HepG2 (cell line): ENCODE data around the gene TNFAIP8L1. TPM values are rescaled to one million over a fixed set of nuclear protein-coding genes. Genes with fewer than 3 reads are reported as not detected.

ENCODE experiments used
- BRD4 ChIP-seq: sonication (generic); formaldehyde crosslinking; IDR thresholded peaks from 2 replicates; pipeline ENCODE4 v1.4.0; 2020; ENCODE audit warnings: missing genetic modification reagents
- CBX5 ChIP-seq: sonication (generic); formaldehyde crosslinking; IDR thresholded peaks from 2 replicates; pipeline ENCODE4 v1.4.0; 2020; ENCODE audit warnings: missing genetic modification reagents, borderline replicate concordance
- PCBP1 ChIP-seq: fragments of 200-400 bp; formaldehyde crosslinking; IDR thresholded peaks from 2 replicates; pipeline ENCODE4 v1.6.1; 2017; ENCODE audit warnings: mild to moderate bottlenecking, low read depth, low read length, borderline replicate concordance
- PRMT3 ChIP-seq: sonication (generic); formaldehyde crosslinking; IDR thresholded peaks from 2 replicates; pipeline ENCODE4 v1.8.1; 2022; ENCODE audit warnings: low read depth, mild to moderate bottlenecking, moderate library complexity, missing genetic modification reagents, borderline replicate concordance
- RAD21 ChIP-seq: fragments of 450-650 bp; formaldehyde crosslinking; IDR thresholded peaks from 2 replicates; pipeline ENCODE4 v1.5.0; 2020; ENCODE audit warnings: mild to moderate bottlenecking
- RCOR2 ChIP-seq: IDR thresholded peaks from 2 replicates; pipeline ENCODE4 v1.6.1; 2016; ENCODE audit warnings: missing biosample characterization, missing genetic modification reagents
- SMC3 ChIP-seq: IDR thresholded peaks from 2 replicates; pipeline ENCODE4 v1.6.1; 2011; ENCODE audit warnings: low read length, improper control_type of control experiment
- SOX6 ChIP-seq, 2 experiments: fragments of 450-650 bp in 1 of 2; sonication (generic) in 1 of 2; formaldehyde crosslinking in 1 of 2; IDR thresholded peaks; 2 replicates each; pipeline versions ENCODE4 v1.4.0 to v1.6.1; 2017 to 2020; ENCODE audit warnings: antibody characterized with exemption in 1 of 2, mild to moderate bottlenecking in 1 of 2, missing genetic modification reagents in 1 of 2
- ZFP1 ChIP-seq: IDR thresholded peaks from 2 replicates; pipeline ENCODE4 v1.6.1; 2016
- ZNF329 ChIP-seq: sonication (generic); formaldehyde crosslinking; IDR thresholded peaks from 2 replicates; pipeline ENCODE4 v1.9.0; 2021; ENCODE audit warnings: low read depth, mild to moderate bottlenecking, missing genetic modification reagents
- ZNF331 ChIP-seq: sonication (generic); formaldehyde crosslinking; IDR thresholded peaks from 2 replicates; pipeline ENCODE4 v1.4.0; 2020; ENCODE audit warnings: missing genetic modification reagents
- ZNF407 ChIP-seq: sonication (generic); formaldehyde crosslinking; IDR thresholded peaks from one replicate; pipeline ENCODE4 v1.5.1; 2020; ENCODE audit warnings: mild to moderate bottlenecking, missing genetic modification reagents; ENCODE audit errors: not compliant biosample characterization
- ZNF607 ChIP-seq: sonication (generic); formaldehyde crosslinking; IDR thresholded peaks from 2 replicates; pipeline ENCODE4 v1.5.1; 2020; ENCODE audit warnings: missing genetic modification reagents, mild to moderate bottlenecking, borderline replicate concordance
- polyA plus RNA-seq, 8 experiments: library from polyadenylated mRNA; depleted of rRNA in 3 of 8; stranded (reverse) in 7 of 8; unstranded in 1 of 8; fragments of >200 nt; fragmentation: Illumina TruSeq in 4 of 8; extraction: Trizol in 4 of 8; gene quantifications; 2 replicates each; pipeline versions ENCODE4 v1.2.1 to v1.2.3, GENCODE V29; 2011 to 2016; ENCODE audit warnings: low read depth in 4 of 8, missing spikeins in 1 of 8, mixed read lengths in 1 of 8; ENCODE audit not compliant: insufficient read depth in 1 of 8
- total RNA-seq, 5 experiments: library from RNA; depleted of rRNA; stranded (reverse); fragments of >200 nt; fragmentation: Illumina TruSeq; extraction: Trizol; gene quantifications; 2 replicates each; pipeline ENCODE4 v1.2.3, GENCODE V29; 2016; ENCODE audit warnings: low read depth in 1 of 5
- TF ChIP-seq, protein P1 (sequence below): sonication (generic); formaldehyde crosslinking; IDR thresholded peaks from 2 replicates; pipeline ENCODE4 v1.5.1; 2020; ENCODE audit warnings: mild to moderate bottlenecking, moderate library complexity, missing genetic modification reagents

The TNFAIP8L1 gene
- total and polyA plus RNA-seq, 2 of the 13 experiments (the other 11 are each of a cell fraction or from before 2014, with no cell fraction given): 13.4 to 21.4 TPM

DNA sequence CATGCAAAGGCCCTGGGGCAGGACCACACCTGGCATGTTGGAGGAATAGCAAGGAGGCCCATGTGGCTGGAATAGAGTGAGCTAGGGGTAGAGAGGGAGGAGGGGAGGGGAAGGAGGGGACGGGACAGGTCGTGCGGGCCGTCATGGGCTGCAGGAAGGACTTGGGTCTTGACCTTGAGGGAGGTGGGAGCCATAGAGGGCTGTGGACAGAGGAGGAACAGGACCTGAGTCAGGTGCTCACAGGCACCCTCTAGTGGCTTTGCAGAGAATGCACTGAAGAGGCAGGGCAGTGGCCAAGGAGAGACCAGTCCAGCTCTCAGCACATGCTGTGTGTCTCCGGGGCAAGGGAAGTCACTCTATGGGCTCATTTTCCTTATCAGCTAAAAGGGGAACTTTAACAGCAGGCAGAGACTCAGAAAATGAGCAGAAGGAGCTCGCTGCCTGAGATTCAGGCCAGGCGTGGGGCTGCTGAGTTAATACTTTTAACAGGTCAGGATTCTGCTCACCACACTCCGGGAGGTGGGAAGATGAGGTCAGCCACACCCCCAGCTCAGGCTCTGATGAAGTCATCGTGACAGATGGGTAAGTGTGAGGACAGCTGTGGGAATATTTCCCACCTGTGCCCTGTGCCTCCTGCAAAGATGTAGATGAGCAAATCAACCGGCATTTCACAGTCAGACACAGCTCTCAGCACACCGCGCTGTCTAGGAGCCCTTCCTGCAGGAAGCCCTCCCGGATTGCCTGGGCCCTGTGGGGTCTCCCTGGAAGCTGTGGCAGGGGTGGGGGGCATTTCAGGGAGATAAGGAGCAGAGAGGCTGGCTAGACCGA lies 6.0 kb upstream of the TNFAIP8L1 start (continued):
- TF ChIP-seq, protein P1, sequence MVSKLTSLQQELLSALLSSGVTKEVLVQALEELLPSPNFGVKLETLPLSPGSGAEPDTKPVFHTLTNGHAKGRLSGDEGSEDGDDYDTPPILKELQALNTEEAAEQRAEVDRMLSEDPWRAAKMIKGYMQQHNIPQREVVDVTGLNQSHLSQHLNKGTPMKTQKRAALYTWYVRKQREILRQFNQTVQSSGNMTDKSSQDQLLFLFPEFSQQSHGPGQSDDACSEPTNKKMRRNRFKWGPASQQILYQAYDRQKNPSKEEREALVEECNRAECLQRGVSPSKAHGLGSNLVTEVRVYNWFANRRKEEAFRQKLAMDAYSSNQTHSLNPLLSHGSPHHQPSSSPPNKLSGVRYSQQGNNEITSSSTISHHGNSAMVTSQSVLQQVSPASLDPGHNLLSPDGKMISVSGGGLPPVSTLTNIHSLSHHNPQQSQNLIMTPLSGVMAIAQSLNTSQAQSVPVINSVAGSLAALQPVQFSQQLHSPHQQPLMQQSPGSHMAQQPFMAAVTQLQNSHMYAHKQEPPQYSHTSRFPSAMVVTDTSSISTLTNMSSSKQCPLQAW (CRISPR knock-in tag): peak; percentile 29; the same call in 1 of the 2 replicates
- peak; percentile 47; the same call in 1 of the 2 replicates for TF ChIP-seq ZNF331 (CRISPR knock-in tag)
- TF ChIP-seq ZNF329 (CRISPR knock-in tag): peak; percentile 90
- no peak for TF ChIP-seq SOX6 (IDR thresholded peaks at IDR 0.05)
- 0 out of 2 replicates have a peak, but pooled peaks have one; percentile 25 for TF ChIP-seq SOX6 (CRISPR knock-in tag; IDR thresholded peaks at IDR 0.05)
- peak; percentile 48; the same call in 1 of the 2 replicates for TF ChIP-seq PCBP1
- peak; percentile 71 for TF ChIP-seq RAD21 (CRISPR knock-in tag)
- TF ChIP-seq RCOR2: peak; percentile 80; the same call in 1 of the 2 replicates
- 0 out of 2 replicates have a peak, but pooled peaks have one; percentile 54 for TF ChIP-seq CBX5 (CRISPR knock-in tag)
- TF ChIP-seq ZFP1 (CRISPR knock-in tag): 0 out of 2 replicates have a peak, but pooled peaks have one; percentile 29
- TF ChIP-seq BRD4: no peak
- no peak for TF ChIP-seq PRMT3
- peak; percentile 30 for TF ChIP-seq ZNF407 (CRISPR knock-in tag)
- TF ChIP-seq SMC3: peak; percentile 84
- TF ChIP-seq ZNF607 (CRISPR knock-in tag): 0 out of 2 replicates have a peak, but pooled peaks have one; percentile 56
